GM20000 (cell line): ENCODE data around the gene CLDN5.

Experiments
- DNase-seq: peaks from one replicate; pipeline ENCODE4 v3.0.0; 2012; ENCODE audit warnings: low spot score
- TF ChIP-seq, protein P1 (sequence below): IDR thresholded peaks from 2 replicates; pipeline ENCODE4 v1.5.1; 2012; ENCODE audit warnings: mild to moderate bottlenecking, control low read depth; ENCODE audit errors: extremely low read depth, missing control alignments

Gene CLDN5

DNA sequence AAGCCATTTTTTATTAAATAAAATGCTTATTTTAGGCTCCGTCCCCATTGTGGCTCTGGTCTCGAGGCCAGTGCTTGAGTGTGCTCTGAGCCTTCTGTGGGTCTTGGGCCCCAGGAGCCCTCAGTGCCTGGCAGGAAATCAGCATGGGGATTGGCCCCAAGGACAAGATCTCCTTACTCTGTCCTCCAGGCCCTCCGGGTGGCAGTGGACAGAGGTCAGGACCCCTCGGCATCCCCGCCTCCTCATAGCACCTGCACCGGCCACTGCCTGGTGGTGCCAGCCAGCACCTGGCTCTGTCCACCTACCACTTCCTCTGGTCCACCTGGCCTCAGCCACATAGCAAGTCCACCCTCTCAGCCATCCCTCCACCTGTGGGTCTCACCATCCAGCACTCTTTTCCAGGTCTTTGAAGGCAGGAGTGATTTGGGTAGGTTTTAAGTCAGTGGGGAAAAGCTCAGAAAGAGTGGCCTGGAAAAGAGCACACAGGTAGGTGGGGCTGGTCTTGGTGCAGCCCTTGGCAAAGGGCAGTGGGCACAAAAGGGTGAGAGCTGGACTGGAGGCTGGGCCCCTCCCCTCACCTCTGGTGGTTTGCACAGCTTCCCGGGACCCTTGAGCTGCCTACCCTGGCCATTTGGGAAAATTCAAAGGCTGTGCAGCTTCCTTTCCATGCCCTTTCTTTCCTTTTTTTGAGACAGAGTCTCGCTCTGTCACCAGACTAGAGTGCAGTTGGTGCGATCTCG, 3.5 kb downstream of the CLDN5 start:
- no peak for DNase-seq
- TF ChIP-seq, protein P1, sequence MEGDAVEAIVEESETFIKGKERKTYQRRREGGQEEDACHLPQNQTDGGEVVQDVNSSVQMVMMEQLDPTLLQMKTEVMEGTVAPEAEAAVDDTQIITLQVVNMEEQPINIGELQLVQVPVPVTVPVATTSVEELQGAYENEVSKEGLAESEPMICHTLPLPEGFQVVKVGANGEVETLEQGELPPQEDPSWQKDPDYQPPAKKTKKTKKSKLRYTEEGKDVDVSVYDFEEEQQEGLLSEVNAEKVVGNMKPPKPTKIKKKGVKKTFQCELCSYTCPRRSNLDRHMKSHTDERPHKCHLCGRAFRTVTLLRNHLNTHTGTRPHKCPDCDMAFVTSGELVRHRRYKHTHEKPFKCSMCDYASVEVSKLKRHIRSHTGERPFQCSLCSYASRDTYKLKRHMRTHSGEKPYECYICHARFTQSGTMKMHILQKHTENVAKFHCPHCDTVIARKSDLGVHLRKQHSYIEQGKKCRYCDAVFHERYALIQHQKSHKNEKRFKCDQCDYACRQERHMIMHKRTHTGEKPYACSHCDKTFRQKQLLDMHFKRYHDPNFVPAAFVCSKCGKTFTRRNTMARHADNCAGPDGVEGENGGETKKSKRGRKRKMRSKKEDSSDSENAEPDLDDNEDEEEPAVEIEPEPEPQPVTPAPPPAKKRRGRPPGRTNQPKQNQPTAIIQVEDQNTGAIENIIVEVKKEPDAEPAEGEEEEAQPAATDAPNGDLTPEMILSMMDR = no peak

- DNase-seq = no peak
- TF ChIP-seq, protein P1 = no peak
Measured at GRCh38 chr22:19520007-19520406, 4.2 kb downstream of the CLDN5 start.

DNA sequence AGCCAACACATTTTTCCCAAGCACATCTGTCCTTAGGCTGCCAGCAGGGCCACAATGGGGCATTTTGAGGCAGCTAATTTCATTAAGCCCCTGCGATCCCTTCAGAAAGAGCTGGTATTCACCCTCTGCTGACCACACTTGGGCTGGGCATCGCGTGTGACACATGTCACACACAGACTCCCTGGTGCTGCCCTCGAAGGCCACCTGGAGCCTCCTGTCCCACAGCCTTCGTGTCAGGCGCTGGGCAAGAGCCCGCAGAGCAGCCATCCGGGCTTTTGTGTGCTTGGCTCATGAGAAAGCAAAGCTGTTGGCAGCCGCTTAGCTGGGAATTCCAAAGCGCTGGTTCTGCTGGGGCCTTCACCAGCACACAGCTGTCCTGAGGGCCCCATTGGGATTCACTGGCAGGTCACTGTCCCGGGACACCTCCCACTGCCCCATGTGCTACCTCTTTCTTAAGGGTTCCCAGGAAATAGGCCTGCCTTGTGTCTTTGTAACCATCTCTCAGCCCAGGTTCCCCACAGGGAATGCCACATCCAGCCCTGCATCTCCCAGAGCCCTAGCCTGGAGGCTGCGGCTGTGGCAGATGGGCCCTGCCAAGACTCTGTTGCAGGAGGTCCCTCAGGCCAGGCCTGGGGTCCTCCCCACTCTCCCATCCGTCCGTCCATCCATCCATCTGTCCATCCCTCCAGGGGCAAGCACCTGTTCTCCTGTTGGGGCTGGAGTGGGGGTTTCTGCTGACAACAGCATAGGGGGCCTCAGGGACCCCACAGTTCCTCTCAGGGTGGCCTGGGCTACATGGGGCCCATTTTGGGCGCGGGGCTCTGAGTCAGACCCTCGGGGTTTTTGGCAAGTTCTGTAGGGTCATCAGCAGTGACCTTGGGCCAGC, 4.9 kb downstream of the CLDN5 start:
- DNase-seq = no peak
- TF ChIP-seq, protein P1 = no peak

DNA sequence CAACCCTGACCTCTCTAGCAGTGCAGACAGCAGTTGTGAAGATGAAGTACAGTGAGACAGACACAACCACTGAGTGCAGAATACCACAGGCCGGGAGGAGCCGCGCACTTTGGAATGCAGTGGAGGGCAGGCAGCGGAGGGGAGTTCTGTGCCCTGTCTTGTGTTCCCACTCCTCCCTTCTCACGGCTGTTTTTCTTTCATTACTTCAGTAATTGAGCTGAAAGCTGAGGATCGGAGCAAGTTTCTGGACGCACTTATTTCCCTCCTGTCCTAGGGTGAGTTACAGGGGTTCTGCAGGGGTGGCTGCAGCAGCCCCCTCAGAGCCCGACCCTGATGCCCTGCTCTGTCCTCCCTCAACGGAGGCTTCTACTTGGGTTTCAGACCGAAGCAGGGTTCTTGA, 5.6 kb downstream of the CLDN5 start:
- no peak for DNase-seq
- TF ChIP-seq, protein P1 = no peak

DNA sequence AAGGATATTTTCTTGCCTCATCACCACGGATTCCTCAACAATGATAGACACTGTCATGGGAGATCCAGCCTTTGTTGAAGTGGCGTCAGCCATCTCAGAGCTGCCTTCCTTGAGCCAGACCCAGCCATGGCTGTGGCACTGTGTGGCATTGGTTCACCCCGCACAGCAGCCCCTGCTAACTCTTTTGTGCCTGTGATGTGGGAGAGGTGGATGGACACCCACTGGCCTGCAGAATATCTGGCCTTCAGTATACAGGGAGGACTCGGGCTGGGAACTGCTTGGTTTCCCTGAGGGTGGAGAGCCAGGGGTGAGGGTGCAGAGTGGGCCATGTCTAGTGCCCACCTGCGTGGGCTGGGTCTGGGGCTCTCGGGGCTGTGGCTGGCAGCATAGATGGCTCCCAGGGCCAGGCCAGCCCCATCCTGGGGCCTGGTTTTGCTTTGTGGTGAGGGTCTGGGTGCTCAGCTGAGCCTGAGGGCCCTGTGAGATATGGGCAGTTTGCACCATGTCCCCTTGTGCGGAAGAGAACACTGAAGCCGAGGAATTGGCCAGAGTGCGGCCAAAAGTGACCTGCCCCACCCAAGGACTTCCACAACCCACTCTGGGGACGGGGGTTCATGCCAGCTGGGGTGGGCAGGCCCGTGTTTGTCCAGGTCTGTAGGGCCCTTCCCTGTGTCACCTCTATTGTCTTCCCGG, 6.1 kb downstream of the CLDN5 start:
- TF ChIP-seq, protein P1 = no peak
- no peak for DNase-seq

- DNase-seq = no peak
- TF ChIP-seq, protein P1 = no peak
Measured at GRCh38 chr22:19517171-19517500, 7.1 kb downstream of the CLDN5 start.
